H9 (cell line): ENCODE data around the gene GLT6D1. TPM values are rescaled to one million over a fixed set of nuclear protein-coding genes. Genes with fewer than 3 reads are reported as not detected.

Experiments used
- DNase-seq: peaks from one replicate; pipeline ENCODE4 v3.0.0-alpha.2; 2017
- H2AFZ ChIP-seq: one replicate; pipeline ENCODE4 v1.6.1; 2013; ENCODE audit warnings: mild to moderate bottlenecking, low read length, control low read depth, moderate library complexity
- H2AK5ac ChIP-seq: 2 replicates; pipeline ENCODE4 v1.6.1; 2013; ENCODE audit warnings: low read length, control low read depth, mixed read lengths; ENCODE audit not compliant: insufficient read length
- H2BK120ac ChIP-seq: one replicate; pipeline ENCODE4 v1.6.1; 2013; ENCODE audit warnings: low read depth, mild to moderate bottlenecking, low read length, control low read depth, inconsistent platforms; ENCODE audit not compliant: poor library complexity, severe bottlenecking
- H2BK12ac ChIP-seq: 2 replicates; pipeline ENCODE4 v1.6.1; 2013; ENCODE audit warnings: low read length, control low read depth, mixed read lengths, low read depth; ENCODE audit not compliant: insufficient read length
- H2BK15ac ChIP-seq: 2 replicates; pipeline ENCODE4 v1.6.1; 2013; ENCODE audit warnings: low read depth, low read length, control low read depth
- H2BK20ac ChIP-seq: one replicate; pipeline ENCODE4 v1.6.1; 2013; ENCODE audit warnings: low read depth, mild to moderate bottlenecking, low read length, control low read depth, inconsistent platforms; ENCODE audit not compliant: poor library complexity, severe bottlenecking
- H2BK5ac ChIP-seq: 2 replicates; pipeline ENCODE4 v1.6.1; 2013; ENCODE audit warnings: low read length, control low read depth, mixed read lengths; ENCODE audit not compliant: insufficient read length
- H3K14ac ChIP-seq: 2 replicates; pipeline ENCODE4 v1.6.1; 2013; ENCODE audit warnings: low read length, control low read depth; ENCODE audit not compliant: insufficient read depth
- H3K18ac ChIP-seq: 2 replicates; pipeline ENCODE4 v1.6.1; 2013; ENCODE audit warnings: low read depth, mild to moderate bottlenecking, mixed read lengths, low read length, control low read depth; ENCODE audit not compliant: insufficient read length
- H3K23ac ChIP-seq: 2 replicates; pipeline ENCODE4 v1.6.1; 2013; ENCODE audit warnings: low read length, control low read depth, mixed read lengths, low read depth; ENCODE audit not compliant: insufficient read length
- H3K23me2 ChIP-seq: 2 replicates; pipeline ENCODE4 v1.6.1; 2013; ENCODE audit warnings: low read depth, mild to moderate bottlenecking, mixed read lengths, low read length, control low read depth; ENCODE audit not compliant: insufficient read length, poor library complexity, severe bottlenecking
- H3K27ac ChIP-seq: 2 replicates; pipeline ENCODE4 v1.5.1; 2013; ENCODE audit warnings: low read length, control low read depth, mixed read lengths, low read depth; ENCODE audit not compliant: insufficient read length
- H3K27me3 ChIP-seq: 2 replicates; pipeline ENCODE4 v1.6.1; 2013; ENCODE audit warnings: low read length, control low read depth, inconsistent platforms; ENCODE audit not compliant: insufficient read depth
- H3K4ac ChIP-seq: 2 replicates; pipeline ENCODE4 v1.6.1; 2013; ENCODE audit warnings: low read depth, mild to moderate bottlenecking, control low read depth, inconsistent platforms, low read length, moderate library complexity
- H3K4me1 ChIP-seq: 2 replicates; pipeline ENCODE4 v1.6.1; 2013; ENCODE audit warnings: low read length, control low read depth, inconsistent platforms; ENCODE audit not compliant: insufficient read depth
- H3K4me2 ChIP-seq: 2 replicates; pipeline ENCODE4 v1.6.1; 2013; ENCODE audit warnings: low read length, control low read depth, mixed read lengths; ENCODE audit not compliant: insufficient read length, insufficient read depth
- H3K56ac ChIP-seq: 2 replicates; pipeline ENCODE4 v1.6.1; 2013; ENCODE audit warnings: low read depth, mild to moderate bottlenecking, mixed read lengths, low read length, control low read depth; ENCODE audit not compliant: insufficient read length
- H3K79me1 ChIP-seq: 2 replicates; pipeline ENCODE4 v1.6.1; 2013; ENCODE audit warnings: low read depth, mild to moderate bottlenecking, moderate library complexity, low read length, control low read depth, inconsistent platforms; ENCODE audit not compliant: insufficient read depth, poor library complexity, severe bottlenecking
- H3K79me2 ChIP-seq: 2 replicates; pipeline ENCODE4 v1.6.1; 2013; ENCODE audit warnings: low read length, control low read depth, inconsistent platforms; ENCODE audit not compliant: insufficient read depth
- H3K9ac ChIP-seq: 2 replicates; pipeline ENCODE4 v1.6.1; 2013; ENCODE audit warnings: low read length, control low read depth, mixed read lengths; ENCODE audit not compliant: insufficient read length; ENCODE audit errors: extremely low read depth
- H3K9me3 ChIP-seq: one replicate; pipeline ENCODE4 v1.6.1; 2013; ENCODE audit warnings: low read depth, low read length, inconsistent platforms; ENCODE audit not compliant: control insufficient read depth
- H3T11ph ChIP-seq: one replicate; pipeline ENCODE4 v1.6.1; 2013; ENCODE audit warnings: mild to moderate bottlenecking, low read length, control low read depth, inconsistent platforms
- H4K20me1 ChIP-seq: one replicate; pipeline ENCODE4 v1.6.1; 2013; ENCODE audit not compliant: control insufficient read depth, insufficient read length, insufficient read depth
- H4K5ac ChIP-seq: 2 replicates; pipeline ENCODE4 v1.6.1; 2013; ENCODE audit warnings: low read depth, mild to moderate bottlenecking, mixed read lengths, low read length, control low read depth; ENCODE audit not compliant: insufficient read length
- H4K8ac ChIP-seq: replicated peaks from 2 replicates; pipeline ENCODE4 v1.6.1; 2013; ENCODE audit warnings: low read length, control low read depth, mixed read lengths, low read depth; ENCODE audit not compliant: insufficient read length
- H4K91ac ChIP-seq: 2 replicates; pipeline ENCODE4 v1.6.1; 2013; ENCODE audit warnings: low read depth, mild to moderate bottlenecking, moderate library complexity, mixed read lengths, low read length, control low read depth; ENCODE audit not compliant: insufficient read length
- H3K27ac Mint-ChIP-seq, 3 experiments: 2 replicates in 2 of 3; 3 replicates in 1 of 3; pipeline ENCODE4 v1.8.0; 2020 to 2021; ENCODE audit warnings: mixed read lengths in 3 of 3, mild to moderate bottlenecking in 1 of 3, moderate library complexity in 1 of 3
- H3K27me3 Mint-ChIP-seq: 2 replicates; pipeline ENCODE4 v1.8.0; 2021; ENCODE audit warnings: low read depth, mild to moderate bottlenecking, moderate library complexity, mixed read lengths
- H3K36me3 Mint-ChIP-seq, 3 experiments: 2 replicates in 2 of 3; 3 replicates in 1 of 3; pipeline ENCODE4 v1.8.0; 2020 to 2021; ENCODE audit warnings: low read depth in 3 of 3, mixed read lengths in 3 of 3; ENCODE audit not compliant: insufficient read depth in 1 of 3
- H3K4me1 Mint-ChIP-seq, 2 experiments: 2 replicates each; pipeline ENCODE4 v1.8.0; 2020; ENCODE audit warnings: mixed read lengths in 2 of 2
- H3K4me3 Mint-ChIP-seq, 2 experiments: 2 replicates in 1 of 2; 3 replicates in 1 of 2; pipeline ENCODE4 v1.8.0; 2020 to 2021; ENCODE audit warnings: mild to moderate bottlenecking in 2 of 2, mixed read lengths in 2 of 2, moderate library complexity in 1 of 2
- H3K9me3 Mint-ChIP-seq, 2 experiments: 2 replicates in 1 of 2; 3 replicates in 1 of 2; pipeline ENCODE4 v1.8.0; 2020; ENCODE audit warnings: mild to moderate bottlenecking in 2 of 2, mixed read lengths in 2 of 2, moderate library complexity in 1 of 2
- CTCF ChIP-seq: fragments of 200-600 bp; sonication (generic); conservative IDR thresholded peaks from 3 replicates; pipeline ENCODE4 v1.8.0; 2021; ENCODE audit warnings: antibody characterized with exemption, mild to moderate bottlenecking
- WGBS: extraction: QIAGEN DNeasy Blood & Tissue Kit; methylation state at CpG from one replicate; pipeline ENCODE4 v1.1.7; 2013; ENCODE audit warnings: missing lambda C conversion rate, low lambda C conversion rate, mixed read lengths; ENCODE audit not compliant: insufficient read length; ENCODE audit errors: extremely low coverage; 5-methylcytosine and 5-hydroxymethylcytosine counted together
- total RNA-seq: library from RNA; stranded (reverse); gene quantifications from 2 replicates; pipeline ENCODE4 v1.2.1, GENCODE V29; 2021

The GLT6D1 gene
- total RNA-seq, 1 experiment from 2014 or later, result not detected

GRCh38 chr9:135665795-135666189, 26.5 kb upstream of the GLT6D1 start:
- Histone ChIP-seq H3K9ac (no peak overlapping the region), H2BK5ac (no peak overlapping the region), H4K5ac (no peak overlapping the region), H3K4me1 (no peaks in the 10 kb centered on the region), H3K27me3 (no peaks in the 10 kb centered on the region), H3T11ph (no peak overlapping the region), H2BK20ac (no peak overlapping the region), H2AK5ac (no peak overlapping the region), H3K18ac (no peak overlapping the region), H2BK12ac (no peak overlapping the region), H3K23me2 (no peaks in the 10 kb centered on the region), H3K27ac (no peak overlapping the region), H4K20me1 (peaks cover 2% of the 10 kb centered on the region), H3K23ac (no peak overlapping the region), H3K4me2 (no peak overlapping the region), H3K4ac (no peak overlapping the region), H2BK15ac (no peak overlapping the region), H3K79me2 (no peaks in the 10 kb centered on the region), H3K9me3 (peaks cover 9% of the 10 kb centered on the region), H2BK120ac (no peak overlapping the region), H2AFZ (no peak overlapping the region), H3K14ac (no peak overlapping the region), H4K91ac (no peak overlapping the region), H3K56ac (no peak overlapping the region), H3K79me1 (no peaks in the 10 kb centered on the region), H4K8ac (no peak overlapping the region)
- Mint-ChIP-seq H3K36me3 (peaks cover 6 to 11% (median 7%) of the 10 kb centered on the region in 3 experiments; a peak in 6 of 7 replicates), H3K4me1 (peaks cover 9 to 14% of the 10 kb centered on the region in 2 experiments), H3K27me3 (peaks cover 2% of the 10 kb centered on the region; the same call in 1 of the 2 replicates), H3K9me3 (peaks cover 11 to 14% of the 10 kb centered on the region in 2 experiments), H3K27ac (no peak overlapping the region), H3K4me3 (no peak overlapping the region)
- DNase-seq, result no peak
- no peak for TF ChIP-seq CTCF
- no CpG with 5 or more reads among the region's 12 CpGs for WGBS
